COR-L47 (cell line): ENCODE data around the gene DUOX1.
A peak's percentile ranks its signal among the peaks of the same experiment; 100 is the strongest.

Experiments
- DNase-seq: peaks from one replicate; lab custom pipeline; 2025; lab: John Stamatoyannopoulos, UW

DUOX1 gene

DNA sequence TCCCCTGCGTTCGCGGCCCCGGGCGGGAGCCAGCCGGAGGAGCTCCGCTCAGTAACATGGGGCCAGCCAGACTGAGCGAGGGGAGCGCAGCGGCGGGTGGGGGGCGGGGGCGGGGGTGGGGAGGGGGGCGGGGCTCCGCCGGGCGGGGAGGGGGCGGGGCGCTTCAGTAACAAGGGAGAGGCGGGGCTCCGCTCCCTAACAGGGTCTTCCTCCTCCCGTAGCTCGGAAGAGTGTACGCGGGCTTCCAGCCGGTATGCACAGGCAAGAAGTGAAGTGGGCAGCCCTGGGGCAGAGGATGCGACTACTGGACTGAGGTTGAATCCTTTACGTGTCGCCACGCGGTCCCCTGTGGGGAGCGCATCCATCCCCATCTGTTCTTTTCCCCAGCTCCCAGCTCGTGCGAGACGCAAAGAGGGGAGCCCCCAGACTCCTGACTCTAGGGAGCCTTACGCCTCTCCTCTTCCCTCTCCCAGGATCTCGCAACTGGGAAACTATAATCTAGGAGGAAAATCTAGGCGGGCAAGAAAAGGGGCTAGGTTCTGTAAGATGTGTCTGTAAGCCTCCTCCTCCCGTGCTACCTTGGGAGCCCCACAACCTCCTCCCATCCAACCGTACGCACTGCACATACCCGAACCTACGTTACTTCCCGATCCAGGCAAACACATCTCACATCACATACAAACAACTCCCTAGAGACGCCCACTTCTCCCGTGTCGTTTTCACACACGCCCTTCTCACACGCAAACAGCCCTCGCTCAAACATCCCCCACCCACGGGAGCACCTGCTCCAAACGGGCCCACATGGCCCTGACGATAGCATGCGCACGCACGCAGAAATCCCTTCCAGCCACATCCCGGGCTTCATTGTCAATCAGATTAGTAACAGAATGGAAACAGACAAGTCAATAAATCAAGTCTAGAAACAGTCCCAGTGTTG lies 58.4 kb downstream of the DUOX1 start, which contains the start of gene SHF:
TSS of gene SHF (minus strand) at position 73 of the 937 bp plus-strand sequence. CDS start at position 58, 15 bp downstream.
- peak; percentile 58 for DNase-seq

DNA sequence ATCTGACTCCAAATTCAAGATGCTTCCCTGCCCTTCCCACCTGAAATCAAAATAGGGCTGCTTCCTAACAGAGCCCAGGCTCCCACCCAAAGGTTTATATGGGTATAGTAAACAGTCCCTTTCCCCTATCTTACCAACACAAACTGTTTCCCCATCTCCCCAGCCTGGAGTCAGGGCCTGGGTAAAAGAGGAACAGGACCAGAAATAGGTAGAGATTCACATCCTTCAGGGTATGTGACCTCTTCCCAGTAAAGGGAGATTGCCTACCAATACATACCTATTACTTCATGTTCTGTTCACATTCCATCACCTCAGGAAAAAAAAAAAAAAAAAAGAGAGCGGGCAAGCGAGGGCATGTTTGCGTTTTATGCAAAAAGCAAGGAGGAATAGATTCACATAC lies 67.7 kb downstream of the DUOX1 start:
- no peak for DNase-seq

DNA sequence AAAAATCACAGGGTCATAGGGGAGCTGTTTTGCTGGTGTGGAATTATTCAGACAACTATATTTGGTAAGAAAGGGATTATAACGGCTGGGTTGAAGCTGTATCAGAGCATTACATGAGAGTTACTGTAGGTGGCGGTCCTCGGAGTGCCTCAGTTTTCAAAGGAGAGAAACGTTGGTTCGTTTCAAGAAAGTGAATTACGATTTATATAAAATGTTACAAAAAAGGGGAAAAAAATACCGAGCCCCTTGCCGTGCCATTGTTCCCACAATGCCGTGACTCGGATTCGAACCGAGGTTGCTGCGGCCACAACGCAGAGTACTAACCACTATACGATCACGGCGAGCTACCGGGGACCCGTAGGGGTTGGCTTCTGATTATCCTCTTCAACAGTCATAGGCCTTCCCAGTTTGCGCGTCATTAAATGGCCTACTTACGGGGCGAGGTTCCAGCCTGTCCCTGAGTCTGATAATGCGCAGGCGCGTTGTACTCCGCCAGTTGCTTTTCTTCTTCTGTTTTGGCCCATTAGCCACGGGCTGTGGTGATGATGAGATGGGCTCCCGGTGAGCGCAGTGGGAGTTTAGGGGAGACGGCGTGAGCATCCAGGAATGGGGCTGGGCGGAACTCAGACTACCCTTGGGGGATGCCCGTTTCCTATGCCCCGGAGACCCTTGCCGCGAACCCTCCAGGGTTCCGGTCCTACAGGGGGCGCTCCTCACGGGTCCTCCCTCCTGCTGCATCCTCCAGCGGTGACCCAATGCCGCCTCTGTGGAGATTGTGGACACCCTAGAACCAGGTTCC lies 68.7 kb downstream of the DUOX1 start:
- DNase-seq: peak; percentile 93

DNA sequence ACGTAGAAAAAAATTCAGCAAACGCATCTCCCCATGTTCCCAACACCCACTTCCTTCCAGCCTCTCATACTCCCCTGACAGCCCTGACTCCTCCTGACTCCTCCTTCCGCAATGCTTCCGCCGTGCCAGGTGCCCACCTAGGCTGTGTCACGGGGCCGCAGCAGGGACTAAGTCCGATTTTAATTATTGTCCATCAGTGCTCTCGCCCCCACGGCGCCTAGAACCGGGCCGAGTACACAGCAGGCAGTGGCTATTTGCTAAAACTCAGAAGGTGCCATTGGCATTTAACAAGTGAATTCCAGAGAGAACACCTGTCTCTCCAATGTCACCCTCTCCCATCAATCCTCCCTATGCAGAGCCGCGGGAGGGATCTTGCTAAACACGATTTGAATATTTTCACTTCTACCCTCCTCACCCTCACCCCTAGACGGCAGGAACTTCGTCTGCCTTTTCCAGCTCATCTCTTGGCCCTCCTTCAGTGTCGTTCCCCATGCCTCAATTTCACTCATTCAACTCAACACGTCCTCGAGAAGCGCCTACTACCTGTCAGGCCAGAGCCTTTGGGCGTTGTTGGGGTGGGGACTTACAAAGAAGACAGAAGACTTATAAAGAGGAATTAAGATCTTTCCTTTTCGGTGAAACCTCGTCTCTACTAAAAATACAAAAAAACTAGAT lies 69.5 kb downstream of the DUOX1 start:
- peak; percentile 80 for DNase-seq

DNA sequence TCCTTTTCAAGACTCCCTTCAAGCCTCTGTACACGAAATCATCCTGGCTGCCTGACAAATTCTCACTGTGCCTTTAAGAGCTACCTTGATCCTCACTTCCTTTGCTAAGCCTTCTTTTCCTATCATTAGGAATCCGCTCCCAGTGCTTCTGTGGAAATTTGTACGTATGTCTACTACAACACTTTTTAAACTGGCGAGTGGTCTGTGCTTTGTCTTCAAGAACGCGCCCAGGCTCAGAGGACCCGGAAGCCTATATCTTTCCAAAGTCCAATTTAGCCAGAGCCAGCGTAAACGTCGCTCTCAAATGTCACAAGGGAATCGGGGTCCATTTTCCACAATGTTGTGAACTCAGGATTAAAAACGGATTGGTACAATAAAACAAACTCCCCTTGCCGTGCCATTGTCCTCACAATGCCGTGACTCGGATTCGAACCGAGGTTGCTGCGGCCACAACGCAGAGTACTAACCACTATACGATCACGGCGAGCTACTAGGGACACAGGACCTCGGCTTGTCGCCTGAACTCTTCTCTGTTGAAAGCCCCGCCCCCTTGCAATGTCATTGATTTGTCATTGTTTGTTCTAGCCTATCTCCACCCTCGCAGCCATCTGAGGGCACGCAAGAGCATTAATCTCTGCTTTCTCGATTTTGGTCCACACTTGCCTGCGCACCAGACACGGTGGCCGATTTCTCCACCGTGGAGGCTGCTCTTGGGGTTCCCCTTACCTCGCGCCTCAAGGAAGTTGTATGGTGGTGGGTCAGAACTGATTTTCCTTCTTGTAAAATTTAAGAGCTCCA lies 70.4 kb downstream of the DUOX1 start:
- DNase-seq: peak; percentile 91

DNA sequence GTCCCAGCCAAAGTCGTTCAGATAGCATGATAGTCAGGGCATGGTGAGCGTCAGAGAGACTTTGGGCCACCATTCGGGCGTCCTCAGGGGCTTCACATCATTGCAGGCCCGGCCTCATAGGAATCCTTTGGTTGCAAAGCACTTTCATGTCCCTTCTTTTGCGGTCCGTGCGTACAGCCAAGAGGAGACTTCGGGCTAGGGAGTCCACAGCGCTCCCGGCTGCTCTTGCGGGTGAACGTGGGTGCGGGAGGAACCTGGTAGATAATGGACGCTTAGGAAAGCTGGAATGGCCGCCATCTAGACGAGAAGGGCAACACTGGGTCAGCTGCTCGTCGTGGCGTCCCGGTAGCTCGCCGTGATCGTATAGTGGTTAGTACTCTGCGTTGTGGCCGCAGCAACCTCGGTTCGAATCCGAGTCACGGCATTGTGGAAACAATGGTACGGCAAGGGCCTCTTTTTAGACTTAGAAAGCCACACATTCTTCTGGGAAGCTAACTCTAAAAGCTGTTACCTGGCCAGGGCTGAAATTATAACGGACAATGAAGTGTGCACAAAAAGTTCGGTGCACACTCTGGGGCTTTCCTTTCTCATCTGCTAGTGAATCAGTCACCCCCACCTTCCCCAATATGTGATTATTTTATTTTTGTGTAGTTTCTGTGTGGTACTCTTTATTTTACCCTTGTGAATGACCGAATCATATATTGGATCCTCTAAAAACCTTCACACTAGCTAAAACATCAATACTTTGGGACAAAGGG lies 71.2 kb downstream of the DUOX1 start:
- peak; percentile 74 for DNase-seq

DNA sequence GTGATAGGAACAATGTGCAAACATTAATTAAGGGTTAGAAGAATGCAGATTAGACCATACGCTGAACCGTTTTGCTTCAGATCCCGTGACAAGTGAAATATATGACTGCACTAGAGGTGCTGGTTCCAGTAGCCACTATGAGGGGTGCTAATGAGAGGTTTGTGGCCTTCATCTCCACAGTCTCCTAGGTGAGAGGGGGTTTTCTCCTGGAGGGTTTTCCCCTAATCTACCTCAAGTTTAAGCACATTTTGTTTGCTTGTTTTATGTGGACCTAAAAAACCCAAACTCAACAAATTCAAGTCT lies 71.7 kb downstream of the DUOX1 start:
- DNase-seq: no peak

DNA sequence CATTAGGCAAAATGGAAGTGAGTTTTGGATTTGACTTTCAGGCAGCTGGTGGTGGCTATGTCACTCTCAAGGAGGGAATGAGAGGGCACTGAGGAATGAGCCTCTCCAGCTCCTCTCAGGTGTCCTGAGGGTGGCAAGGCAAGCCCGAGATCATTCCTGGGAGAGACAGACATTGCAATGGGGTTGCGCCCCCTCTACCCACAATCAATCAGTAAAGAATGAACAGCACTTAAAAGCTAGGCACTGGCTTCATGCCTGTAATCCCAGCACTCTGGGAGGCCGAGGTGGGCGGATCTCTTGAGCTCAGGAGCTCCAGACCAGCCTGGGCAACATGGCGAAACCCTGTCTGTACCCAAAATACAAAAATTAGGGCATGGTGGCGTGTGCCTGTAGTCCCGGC lies 72.1 kb downstream of the DUOX1 start:
- DNase-seq: no peak

DNA sequence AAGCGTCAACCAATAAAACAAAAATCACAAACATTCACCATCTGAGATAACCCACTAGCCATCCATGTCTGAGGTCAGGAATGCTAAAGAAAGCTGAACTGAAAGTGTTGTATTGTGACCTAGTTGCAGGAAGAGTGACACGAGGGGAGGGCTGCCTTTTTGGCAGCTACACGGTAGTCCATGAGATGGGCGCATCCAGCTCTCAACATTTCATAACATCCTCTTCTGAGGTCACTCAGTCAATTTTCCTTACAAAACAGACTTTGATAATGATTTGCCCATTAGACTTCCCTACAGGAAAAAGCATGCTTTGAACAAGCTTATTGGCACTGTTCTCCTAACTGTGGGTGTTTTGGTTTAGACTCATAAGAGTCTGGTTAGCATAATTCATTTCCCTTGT lies 73.4 kb downstream of the DUOX1 start:
- DNase-seq: no peak

DNA sequence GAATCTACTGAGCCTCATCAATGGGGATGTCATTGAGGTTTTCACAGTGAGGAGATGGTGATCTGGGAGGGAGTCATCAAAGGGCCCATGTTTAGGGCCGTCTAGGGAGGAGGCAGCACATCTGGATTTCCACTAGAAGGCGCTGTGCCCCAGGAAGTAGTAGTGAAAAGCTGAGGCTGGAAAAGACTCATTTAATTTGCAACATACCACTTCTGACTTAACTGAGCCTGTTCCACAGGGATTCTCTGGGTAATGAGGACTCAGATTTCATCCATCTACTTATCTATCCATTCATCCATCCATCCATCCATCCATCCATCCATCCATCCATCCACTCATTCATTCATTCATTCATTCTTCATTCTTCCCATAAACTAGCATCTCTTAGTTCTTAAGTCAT lies 75.4 kb downstream of the DUOX1 start:
- DNase-seq: peak; percentile 74

DNA sequence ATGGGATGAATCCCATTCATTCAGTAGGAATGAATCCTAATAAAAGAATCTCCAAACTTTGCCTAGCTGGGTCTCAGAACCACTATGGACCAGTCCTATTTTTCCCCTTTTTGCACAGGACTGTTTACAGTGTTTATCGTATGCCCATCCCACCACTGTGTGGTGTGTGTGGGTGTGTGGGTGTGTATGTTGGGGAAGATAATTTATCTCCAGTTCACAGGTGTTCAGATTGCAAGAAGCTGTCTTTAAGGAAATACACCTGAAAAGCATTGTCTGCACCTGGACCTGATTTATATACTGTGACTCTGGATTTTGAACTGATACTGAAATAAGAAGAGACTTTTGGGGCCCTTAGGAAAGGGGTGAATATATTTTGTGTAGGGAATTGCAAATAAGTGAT lies 82.7 kb downstream of the DUOX1 start:
- no peak for DNase-seq
